Measurements from ENCODE around the gene PCP2.

PCP2 gene

DNA sequence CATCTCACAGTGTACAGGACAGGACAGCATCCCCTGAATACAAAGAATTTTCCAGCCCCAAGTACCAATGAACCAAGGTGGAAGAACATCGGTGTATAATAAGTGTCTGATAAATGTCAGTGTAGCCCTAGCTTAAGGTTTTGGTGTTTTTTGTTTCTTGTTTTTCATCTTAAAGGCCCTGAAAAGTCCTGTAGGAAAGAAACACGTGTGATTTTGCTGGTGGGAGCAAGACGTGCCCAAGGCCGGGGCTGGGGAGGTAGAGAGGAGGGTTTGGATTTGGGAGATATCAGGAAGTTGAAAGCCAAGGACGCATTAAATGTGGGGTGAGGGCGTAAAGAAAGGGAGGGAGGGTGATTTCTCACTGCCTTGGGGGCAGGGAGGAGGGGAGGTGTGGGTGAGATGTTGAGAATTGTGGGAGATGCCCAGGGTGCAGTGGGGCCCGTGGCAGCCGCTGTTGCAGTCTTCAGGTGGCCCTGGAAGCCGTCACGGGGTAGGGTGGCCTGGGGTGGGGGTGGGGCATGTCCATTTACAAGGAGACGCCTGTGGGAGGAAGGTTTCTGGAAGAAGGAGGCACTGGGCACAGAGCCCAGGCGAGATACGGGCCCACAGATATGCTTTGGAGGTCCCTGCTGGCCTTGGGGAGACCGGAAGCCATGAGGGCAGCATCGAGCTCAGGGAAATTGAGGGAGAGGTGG, 31.1 kb downstream of the PCP2 start:
- in situ Hi-C loops (cut with MboI; ENCODE audit: low sequenced_read_pairs): no loop called here

DNA sequence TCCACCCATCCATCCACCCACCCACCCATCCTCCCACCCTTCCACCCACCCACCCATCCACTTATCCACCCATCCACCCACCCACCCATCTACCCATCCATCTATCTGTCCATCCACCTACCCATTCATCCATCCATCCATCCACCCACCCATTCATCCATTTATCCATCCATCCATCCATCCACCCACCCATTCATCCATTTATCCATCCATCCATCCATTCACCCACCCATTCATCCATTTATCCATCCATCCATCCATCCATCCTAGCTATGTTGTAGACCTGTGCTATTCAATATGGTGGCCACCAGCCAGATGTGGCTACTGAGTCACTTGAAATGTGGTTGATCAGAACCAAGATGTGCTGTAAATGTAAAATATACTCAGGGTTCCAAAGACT, 32.8 kb downstream of the PCP2 start:
- in situ Hi-C loops (cut with MboI; ENCODE audit: low sequenced_read_pairs): no loop called here

DNA sequence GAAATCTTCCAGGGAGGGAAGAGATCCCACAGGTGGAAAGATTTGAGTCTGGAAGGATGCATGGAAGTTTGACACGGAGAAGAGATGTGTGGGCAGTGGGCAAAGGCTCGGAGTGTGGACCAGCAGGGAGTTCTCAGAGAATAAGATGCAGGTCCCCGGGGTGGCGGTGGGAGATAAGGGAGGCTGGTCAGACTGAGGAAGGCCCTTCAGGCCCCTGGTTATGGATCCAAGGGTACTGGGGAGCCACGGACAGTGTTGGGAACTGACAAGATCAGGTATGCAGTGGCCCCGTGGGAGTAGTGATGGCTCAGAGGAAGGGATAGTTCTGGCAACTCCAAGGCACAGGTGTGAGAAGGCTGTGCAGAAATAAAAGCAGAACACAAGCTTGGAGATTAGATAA, 35.3 kb downstream of the PCP2 start:
- in situ Hi-C loops (cut with MboI; ENCODE audit: low sequenced_read_pairs): no loop called here

DNA sequence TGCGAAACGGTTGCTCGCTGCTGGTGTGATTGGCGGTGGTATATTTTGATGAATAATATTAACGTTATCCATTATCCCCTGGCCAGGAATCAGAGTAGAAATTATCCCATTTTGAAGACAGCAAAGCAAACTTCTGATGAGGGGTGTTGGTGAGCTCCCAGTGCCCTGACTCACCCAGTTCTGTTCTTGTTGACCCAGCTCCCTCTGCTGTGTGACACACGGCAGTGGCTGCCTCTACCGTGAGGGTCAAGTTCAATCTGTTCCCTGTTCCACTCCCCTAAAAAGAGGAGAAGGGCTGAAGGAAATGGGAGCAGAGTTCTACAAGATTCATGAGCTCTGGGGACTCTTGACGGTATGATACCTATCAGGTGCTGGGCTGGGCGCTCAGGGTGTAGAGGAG, 35.8 kb downstream of the PCP2 start:
- in situ Hi-C loops (cut with MboI; ENCODE audit: low sequenced_read_pairs): no loop called here

DNA sequence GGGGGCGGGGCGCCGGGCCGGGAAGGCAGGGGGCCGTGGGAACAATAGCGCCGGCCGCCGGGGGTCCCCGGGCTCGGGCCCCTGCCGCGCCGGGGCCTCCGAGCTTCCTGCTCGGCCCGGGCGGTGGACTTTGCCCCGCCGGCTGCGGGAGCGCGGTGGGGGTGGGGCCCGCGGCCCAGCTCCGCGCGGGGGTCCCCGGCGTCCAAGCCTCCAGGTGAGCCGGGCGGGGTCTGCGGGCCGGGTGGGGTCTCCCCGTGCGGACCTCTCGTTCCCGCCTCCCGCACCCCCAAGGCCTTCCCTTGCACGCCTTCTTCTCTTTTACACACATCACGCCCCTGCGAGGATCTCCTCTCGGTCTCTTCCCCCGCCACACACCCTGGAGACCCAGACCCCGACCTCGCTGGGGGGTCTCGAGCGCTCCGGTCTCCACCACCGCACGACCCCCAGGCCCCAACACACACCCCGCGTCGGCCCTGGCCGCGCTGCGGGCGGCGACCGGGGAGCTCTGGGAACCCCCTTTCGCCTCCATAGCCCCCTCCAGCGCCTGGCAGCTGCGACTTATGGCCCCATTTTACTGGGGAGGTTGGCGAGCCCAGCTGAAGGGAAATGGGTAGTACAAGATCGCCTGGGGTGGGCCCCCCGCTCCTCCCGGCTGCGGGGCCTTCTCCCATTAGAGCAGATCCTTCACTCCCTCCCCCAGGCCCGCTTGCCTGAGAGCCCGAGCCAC, 37.1 kb downstream of the PCP2 start:
- in situ Hi-C loops (cut with MboI; ENCODE audit: low sequenced_read_pairs): no loop called here

DNA sequence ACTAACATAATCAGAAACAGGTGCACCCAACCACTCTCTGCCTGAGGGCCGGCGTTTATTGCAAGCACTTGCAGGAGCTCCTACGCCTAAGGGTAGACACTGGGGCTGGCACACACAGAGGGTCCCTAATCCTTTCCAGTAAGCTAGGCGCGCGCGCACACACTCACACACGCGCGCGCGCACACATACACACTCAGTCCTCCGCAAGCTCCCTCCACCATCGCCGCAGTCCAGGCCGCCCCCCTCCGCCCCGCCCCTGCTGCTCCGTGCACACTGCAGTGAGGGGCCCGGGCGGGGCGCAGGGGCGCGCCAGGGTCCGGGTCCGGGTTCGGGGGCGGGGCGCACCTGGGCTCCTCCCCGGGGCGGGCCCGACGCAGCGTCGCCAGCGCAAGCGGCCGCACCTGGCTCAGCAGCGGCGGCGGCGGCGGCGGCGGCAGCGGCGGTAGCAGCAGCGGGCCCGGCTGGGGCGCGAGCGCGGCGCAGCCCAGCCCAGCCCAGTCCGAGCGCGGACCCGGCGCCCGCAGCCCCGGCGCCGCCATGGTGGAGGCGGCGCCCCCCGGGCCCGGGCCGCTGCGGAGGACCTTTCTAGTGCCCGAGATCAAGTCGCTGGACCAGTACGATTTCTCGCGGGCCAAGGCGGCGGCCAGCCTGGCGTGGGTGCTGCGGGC, 37.9 kb downstream of the PCP2 start, which contains the start of gene CAMSAP3:
CAMSAP3 (plus strand) TSS at position 398 of the 668 bp plus-strand sequence; CDS start at position 538, 140 bp downstream.
- in situ Hi-C loops (cut with MboI; ENCODE audit: low sequenced_read_pairs): no loop called here

- in situ Hi-C loops (cut with MboI; ENCODE audit: low sequenced_read_pairs): no loop called here
Observed at GRCh38 chr19:7590256-7590655, 43.3 kb downstream of the PCP2 start.

DNA sequence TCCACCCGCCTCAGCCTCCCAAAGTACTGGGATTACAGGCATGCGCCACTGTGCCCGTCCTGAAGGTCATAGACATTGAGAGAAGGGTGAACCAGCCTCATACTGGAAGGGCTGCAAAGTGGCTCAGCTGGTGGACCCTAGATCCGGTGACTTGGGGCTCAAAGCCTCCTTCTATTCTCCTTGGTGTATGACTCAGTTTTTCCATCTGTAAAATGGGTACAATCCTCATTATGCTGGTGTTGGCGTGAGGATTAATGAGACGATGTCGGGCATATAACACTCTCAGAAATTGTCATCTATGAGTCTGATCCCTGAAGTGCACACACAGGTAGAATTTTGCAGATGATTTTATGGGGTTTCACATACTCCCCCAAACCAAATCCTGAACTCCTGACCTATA, 43.7 kb downstream of the PCP2 start:
- in situ Hi-C loops (cut with MboI; ENCODE audit: low sequenced_read_pairs): no loop called here

DNA sequence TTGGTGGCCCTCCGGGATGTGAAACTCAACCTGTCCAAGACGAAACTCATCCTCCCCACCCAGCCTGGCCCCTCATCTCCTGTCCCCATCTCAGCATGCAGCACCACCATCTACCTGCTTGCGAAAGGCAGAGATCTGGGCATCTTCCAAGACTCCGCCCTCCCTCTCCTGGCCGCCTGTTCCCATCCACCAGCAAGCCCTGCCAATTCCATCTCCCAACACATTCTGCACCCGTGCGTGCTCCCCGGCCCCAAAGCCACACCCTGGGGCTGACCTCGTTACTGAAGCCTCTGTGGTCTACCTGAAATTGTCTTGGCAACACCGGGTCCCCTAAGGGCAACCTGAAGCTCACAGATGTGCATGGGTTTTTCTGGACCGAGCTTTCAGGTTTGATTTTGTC, 51.1 kb downstream of the PCP2 start:
- in situ Hi-C loops (cut with MboI; ENCODE audit: low sequenced_read_pairs): no loop called here

Measured in hTERT RPE-1 (cell line).